Muscle layer of duodenum (tissue), 2 donors: ENCODE data around the gene RAB20.
A peak's percentile ranks its signal among the peaks of the same experiment; 100 is the strongest.

Experiments used
- H3K27ac ChIP-seq: one replicate; pipeline ENCODE4 v1.7.0; 2013; ENCODE audit warnings: mild to moderate bottlenecking, low read length
- H3K27me3 ChIP-seq: one replicate; pipeline ENCODE4 v1.7.0; 2013; ENCODE audit warnings: low read depth, mild to moderate bottlenecking, control low read depth, low read length
- H3K36me3 ChIP-seq, 2 donors: one replicate each; pipeline ENCODE4 v1.7.0; 2013; ENCODE audit warnings: low read length in 2 of 2, control low read depth in 1 of 2, mild to moderate bottlenecking in 1 of 2; ENCODE audit not compliant: insufficient read depth in 2 of 2, control insufficient read depth in 1 of 2
- H3K4me1 ChIP-seq, 2 donors: one replicate each; pipeline ENCODE4 v1.7.0; 2013; ENCODE audit warnings: low read length in 2 of 2, mild to moderate bottlenecking in 2 of 2, control low read depth in 1 of 2, moderate library complexity in 1 of 2; ENCODE audit not compliant: insufficient read depth in 2 of 2, control insufficient read depth in 1 of 2
- H3K4me3 ChIP-seq, 2 donors: one replicate each; pipeline ENCODE4 v1.7.0; 2013; ENCODE audit warnings: low read length in 2 of 2, low read depth in 1 of 2, mild to moderate bottlenecking in 1 of 2
- H3K9me3 ChIP-seq, 2 donors: one replicate each; pipeline ENCODE4 v1.7.0; 2013; ENCODE audit warnings: low read length in 2 of 2, control low read depth in 1 of 2, mild to moderate bottlenecking in 1 of 2; ENCODE audit not compliant: control insufficient read depth in 1 of 2
- donor health status: healthy.

RAB20 gene

GRCh38 chr13:110549795-110550160 lies 11.7 kb downstream of the RAB20 start:
- Histone ChIP-seq H3K27ac (no peak overlapping the region), H3K27me3 (no peaks in the 10 kb centered on the region), H3K36me3 (no peaks in the 10 kb centered on the region), H3K4me3 (no peak overlapping the region), H3K4me1 (peaks cover 3 to 10% of the 10 kb centered on the region in 2 donors), H3K9me3 (no peaks in the 10 kb centered on the region)

GRCh38 chr13:110548891-110549794 lies 12.4 kb downstream of the RAB20 start:
- no peak overlapping the region for H3K27ac ChIP-seq
- no peaks in the 10 kb centered on the region for H3K9me3 ChIP-seq
- peaks cover 3 to 10% of the 10 kb centered on the region in 2 donors for H3K4me1 ChIP-seq
- H3K36me3 ChIP-seq: no peaks in the 10 kb centered on the region
- H3K4me3 ChIP-seq: no peak overlapping the region
- H3K27me3 ChIP-seq: no peaks in the 10 kb centered on the region

- no peaks in the 10 kb centered on the region for H3K27me3 ChIP-seq
- H3K36me3 ChIP-seq: no peaks in the 10 kb centered on the region
- H3K27ac ChIP-seq: no peak overlapping the region
- no peak overlapping the region for H3K4me3 ChIP-seq
- no peaks in the 10 kb centered on the region for H3K9me3 ChIP-seq
- peaks cover 12 to 13% of the 10 kb centered on the region in 2 donors for H3K4me1 ChIP-seq
These were observed 14.6 kb downstream of the RAB20 start for GRCh38 chr13:110546926-110547325.

- no peak overlapping the region for H3K27ac ChIP-seq
- no peaks in the 10 kb centered on the region for H3K27me3 ChIP-seq
- H3K9me3 ChIP-seq: no peaks in the 10 kb centered on the region
- H3K4me3 ChIP-seq: no peak overlapping the region
- peaks cover 14 to 16% of the 10 kb centered on the region in 2 donors for H3K4me1 ChIP-seq
- H3K36me3 ChIP-seq: no peaks in the 10 kb centered on the region
These were observed 15.1 kb downstream of the RAB20 start for GRCh38 chr13:110546378-110546777.

- Histone ChIP-seq H3K9me3 (no peaks in the 10 kb centered on the region), H3K36me3 (no peaks in the 10 kb centered on the region), H3K4me1 (peaks cover 9 to 20% of the 10 kb centered on the region in 2 donors), H3K27me3 (no peaks in the 10 kb centered on the region), H3K27ac (peak overlapping the region; percentile 27), H3K4me3 (no peak overlapping the region)
These were observed 19.2 kb downstream of the RAB20 start for GRCh38 chr13:110542169-110542796.

- Histone ChIP-seq H3K4me3 (no peak overlapping the region), H3K27me3 (no peaks in the 10 kb centered on the region), H3K9me3 (no peaks in the 10 kb centered on the region), H3K36me3 (no peaks in the 10 kb centered on the region), H3K4me1 (peaks cover 6 to 20% of the 10 kb centered on the region in 2 donors), H3K27ac (no peak overlapping the region)
These were observed 20.0 kb downstream of the RAB20 start for GRCh38 chr13:110541526-110541920.

GRCh38 chr13:110540871-110541525 lies 20.5 kb downstream of the RAB20 start:
- Histone ChIP-seq H3K4me1 (peaks cover 6 to 20% of the 10 kb centered on the region in 2 donors), H3K4me3 (no peak overlapping the region), H3K27me3 (no peaks in the 10 kb centered on the region), H3K36me3 (no peaks in the 10 kb centered on the region), H3K27ac (no peak overlapping the region), H3K9me3 (no peaks in the 10 kb centered on the region)

- Histone ChIP-seq H3K27ac (no peak overlapping the region), H3K4me1 (peaks cover 6 to 20% of the 10 kb centered on the region in 2 donors)
These were observed 21.6 kb downstream of the RAB20 start for GRCh38 chr13:110539894-110540293.

GRCh38 chr13:110538632-110539031 lies 22.9 kb downstream of the RAB20 start:
- Histone ChIP-seq H3K27ac (peak overlapping the region; percentile 30), H3K9me3 (no peaks in the 10 kb centered on the region), H3K4me1 (peaks cover 6 to 20% of the 10 kb centered on the region in 2 donors), H3K4me3 (no peak overlapping the region), H3K36me3 (no peaks in the 10 kb centered on the region), H3K27me3 (no peaks in the 10 kb centered on the region)

More at GRCh38 chr13:110539894-110540293, 21.6 kb downstream of the RAB20 start:
- Histone ChIP-seq H3K4me3 (no peak overlapping the region), H3K36me3 (no peaks in the 10 kb centered on the region), H3K27me3 (no peaks in the 10 kb centered on the region), H3K9me3 (no peaks in the 10 kb centered on the region)

GRCh38 chr13:110536006-110536693 lies 25.4 kb downstream of the RAB20 start:
- Histone ChIP-seq H3K4me3 (no peak overlapping the region), H3K27me3 (no peaks in the 10 kb centered on the region), H3K4me1 (peaks cover 0 to 6% of the 10 kb centered on the region in 2 donors), H3K36me3 (no peaks in the 10 kb centered on the region), H3K9me3 (no peaks in the 10 kb centered on the region), H3K27ac (no peak overlapping the region)

GRCh38 chr13:110535526-110535925 lies 26.0 kb downstream of the RAB20 start:
- H3K4me3 ChIP-seq: no peak overlapping the region
- H3K4me1 ChIP-seq: no peaks in the 10 kb centered on the region
- H3K27ac ChIP-seq: no peak overlapping the region

More at GRCh38 chr13:110535526-110535925, 26.0 kb downstream of the RAB20 start:
- Histone ChIP-seq H3K27me3 (no peaks in the 10 kb centered on the region), H3K36me3 (no peaks in the 10 kb centered on the region), H3K9me3 (no peaks in the 10 kb centered on the region)
